HepG2 (cell line): ENCODE results near the gene DNMT1.

Experiments used
- ARID3A ChIP-seq: IDR thresholded peaks from 2 replicates; pipeline ENCODE4 v1.6.1; 2012; ENCODE audit warnings: low read depth, low read length, improper control_type of control experiment
- CREB1 ChIP-seq, 2 experiments: fragments of 450-650 bp in 1 of 2; IDR thresholded peaks; 2 replicates each; pipeline ENCODE4 v1.6.1; 2016 to 2017; ENCODE audit warnings: control low read depth in 1 of 2, mild to moderate bottlenecking in 1 of 2, missing compliant biosample characterization in 1 of 2, missing genetic modification characterization in 1 of 2
- CTCF ChIP-seq: sonication (generic); formaldehyde crosslinking; IDR thresholded peaks from 2 replicates; pipeline ENCODE4 v1.5.0; 2020; ENCODE audit warnings: mild to moderate bottlenecking, missing genetic modification reagents, moderate library complexity
- FOXK2 ChIP-seq: fragments of 450-650 bp; IDR thresholded peaks from 2 replicates; pipeline ENCODE4 v1.6.1; 2016
- JUN ChIP-seq: sonication (generic); formaldehyde crosslinking; IDR thresholded peaks from 2 replicates; pipeline ENCODE4 v1.4.0; 2020; ENCODE audit warnings: mild to moderate bottlenecking, missing genetic modification reagents
- MXD4 ChIP-seq: IDR thresholded peaks from 2 replicates; pipeline ENCODE4 v1.6.1; 2016; ENCODE audit warnings: mild to moderate bottlenecking, missing biosample characterization, missing genetic modification reagents
- SRSF9 ChIP-seq: fragments of 200-400 bp; formaldehyde crosslinking; IDR thresholded peaks from 2 replicates; pipeline ENCODE4 v1.6.1; 2018; ENCODE audit warnings: borderline replicate concordance, mild to moderate bottlenecking, low read depth, low read length; ENCODE audit not compliant: insufficient read depth, poor library complexity, severe bottlenecking
- UBTF ChIP-seq: sonication (generic); formaldehyde crosslinking; IDR thresholded peaks from 2 replicates; pipeline ENCODE4 v1.4.0; 2020; ENCODE audit warnings: mild to moderate bottlenecking, missing genetic modification reagents
- ZNF800 ChIP-seq: sonication (generic); formaldehyde crosslinking; IDR thresholded peaks from 2 replicates; pipeline ENCODE4 v1.4.0; 2020; ENCODE audit warnings: missing genetic modification reagents

GRCh38 chr19:10139952-10140351, 54.8 kb downstream of the DNMT1 start:
- TF ChIP-seq UBTF (CRISPR knock-in tag) (no peak), CTCF (CRISPR knock-in tag) (no peak), FOXK2 (no peak), CREB1 (IDR thresholded peaks at IDR 0.05) (no peak), CREB1 (CRISPR knock-in tag; IDR thresholded peaks at IDR 0.05) (no peak), MXD4 (no peak), SRSF9 (no peak), ZNF800 (no peak), JUN (CRISPR knock-in tag) (no peak), ARID3A (no peak)
